GM12873 (cell line): ENCODE data around the gene FBXO2.

Experiments used
- TF ChIP-seq, protein P1 (sequence below): IDR thresholded peaks from 2 replicates; pipeline ENCODE4 v1.5.1; 2012; ENCODE audit warnings: low read depth, mild to moderate bottlenecking, moderate library complexity, low read length, control low read depth; ENCODE audit not compliant: insufficient read depth; ENCODE audit errors: missing control alignments

Gene FBXO2

DNA sequence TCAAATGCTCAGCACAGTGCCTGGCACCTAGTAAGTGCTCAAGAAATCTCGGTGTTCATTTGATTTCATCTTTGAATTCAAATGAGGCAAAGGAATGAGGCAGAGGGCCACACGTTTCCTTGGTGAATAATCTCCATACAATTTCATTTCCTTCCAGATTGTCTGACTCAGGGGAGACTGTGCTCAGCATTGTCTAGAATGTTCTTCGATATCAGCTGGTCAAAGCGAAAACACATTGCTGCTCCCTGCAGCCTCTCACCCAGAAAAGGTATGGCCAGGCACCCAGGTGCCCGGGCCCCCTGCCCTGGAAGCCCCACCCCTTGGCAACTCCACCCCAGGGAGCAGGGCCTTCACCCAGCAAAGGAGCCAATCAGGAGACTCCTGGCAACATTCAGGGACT, 55.8 kb downstream of the FBXO2 start:
- TF ChIP-seq, protein P1, sequence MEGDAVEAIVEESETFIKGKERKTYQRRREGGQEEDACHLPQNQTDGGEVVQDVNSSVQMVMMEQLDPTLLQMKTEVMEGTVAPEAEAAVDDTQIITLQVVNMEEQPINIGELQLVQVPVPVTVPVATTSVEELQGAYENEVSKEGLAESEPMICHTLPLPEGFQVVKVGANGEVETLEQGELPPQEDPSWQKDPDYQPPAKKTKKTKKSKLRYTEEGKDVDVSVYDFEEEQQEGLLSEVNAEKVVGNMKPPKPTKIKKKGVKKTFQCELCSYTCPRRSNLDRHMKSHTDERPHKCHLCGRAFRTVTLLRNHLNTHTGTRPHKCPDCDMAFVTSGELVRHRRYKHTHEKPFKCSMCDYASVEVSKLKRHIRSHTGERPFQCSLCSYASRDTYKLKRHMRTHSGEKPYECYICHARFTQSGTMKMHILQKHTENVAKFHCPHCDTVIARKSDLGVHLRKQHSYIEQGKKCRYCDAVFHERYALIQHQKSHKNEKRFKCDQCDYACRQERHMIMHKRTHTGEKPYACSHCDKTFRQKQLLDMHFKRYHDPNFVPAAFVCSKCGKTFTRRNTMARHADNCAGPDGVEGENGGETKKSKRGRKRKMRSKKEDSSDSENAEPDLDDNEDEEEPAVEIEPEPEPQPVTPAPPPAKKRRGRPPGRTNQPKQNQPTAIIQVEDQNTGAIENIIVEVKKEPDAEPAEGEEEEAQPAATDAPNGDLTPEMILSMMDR: no peak
